ENCODE data around the gene RAI1.

The RAI1 gene

GRCh38 chr17:17788967-17789366 is 107.7 kb downstream of the RAI1 start:
- DNase-seq: no peak

- no peak for DNase-seq
Observed at GRCh38 chr17:17789410-17789809, 108.2 kb downstream of the RAI1 start.

GRCh38 chr17:17789828-17790636 is 108.8 kb downstream of the RAI1 start:
- DNase-seq: no peak

- DNase-seq: no peak
Observed at GRCh38 chr17:17790637-17791464, 109.6 kb downstream of the RAI1 start.

GRCh38 chr17:17792037-17792550 is 110.8 kb downstream of the RAI1 start:
- no peak for DNase-seq

GRCh38 chr17:17792551-17793377 is 111.5 kb downstream of the RAI1 start:
- no peak for DNase-seq

- DNase-seq: no peak
Observed at GRCh38 chr17:17793378-17794214, 112.3 kb downstream of the RAI1 start.

- DNase-seq: no peak
Observed at GRCh38 chr17:17794382-17794781, 113.1 kb downstream of the RAI1 start.

- no peak for DNase-seq
Observed at GRCh38 chr17:17795296-17795695, 114.0 kb downstream of the RAI1 start.

GRCh38 chr17:17795946-17796786 is 114.9 kb downstream of the RAI1 start:
- DNase-seq: no peak

- no peak for DNase-seq
Observed at GRCh38 chr17:17796787-17797061, 115.5 kb downstream of the RAI1 start.

- DNase-seq: no peak
Observed at GRCh38 chr17:17797119-17797809, 116.0 kb downstream of the RAI1 start.

GRCh38 chr17:17798010-17798556 is 116.8 kb downstream of the RAI1 start:
- no peak for DNase-seq

- DNase-seq: no peak
Observed at GRCh38 chr17:17798573-17799255, 117.5 kb downstream of the RAI1 start.

- no peak for DNase-seq
Observed at GRCh38 chr17:17800504-17801021, 119.3 kb downstream of the RAI1 start.

- DNase-seq: no peak
Observed at GRCh38 chr17:17801800-17802481, 120.7 kb downstream of the RAI1 start.

GRCh38 chr17:17804007-17804406 is 122.7 kb downstream of the RAI1 start:
- DNase-seq: no peak

- DNase-seq: no peak
Observed at GRCh38 chr17:17805575-17805974, 124.3 kb downstream of the RAI1 start.

- no peak for DNase-seq
Observed at GRCh38 chr17:17806035-17806434, 124.8 kb downstream of the RAI1 start.

All from NCI-H446 treated with DMSO at 0.1 percent for 48 hours (cell line).